IMR-90 (cell line): Measurements from ENCODE around the gene CLRN1.

Source experiments
- CEBPB ChIP-seq: IDR thresholded peaks from 2 replicates; pipeline ENCODE4 v1.6.1; 2012; ENCODE audit warnings: low read depth, low read length, improper control_type of control experiment
- CHD1 ChIP-seq: IDR thresholded peaks from 2 replicates; pipeline ENCODE4 v1.6.1; 2012; ENCODE audit warnings: low read depth, low read length, improper control_type of control experiment
- FOS ChIP-seq: fragments of 150-350 bp; IDR thresholded peaks from 2 replicates; pipeline ENCODE4 v1.6.1; 2016; ENCODE audit warnings: low read depth, low read length
- MAFK ChIP-seq: IDR thresholded peaks from 2 replicates; pipeline ENCODE4 v1.6.1; 2012; ENCODE audit warnings: low read depth, low read length, improper control_type of control experiment
- MAZ ChIP-seq: IDR thresholded peaks from 2 replicates; pipeline ENCODE4 v1.6.1; 2012; ENCODE audit warnings: low read depth, mild to moderate bottlenecking, low read length, improper control_type of control experiment, moderate library complexity, borderline replicate concordance
- MXI1 ChIP-seq: IDR thresholded peaks from 2 replicates; pipeline ENCODE4 v1.6.1; 2012; ENCODE audit warnings: low read depth, mild to moderate bottlenecking, low read length, moderate library complexity, borderline replicate concordance
- POLR2A ChIP-seq: IDR thresholded peaks from 2 replicates; pipeline ENCODE4 v1.6.1; 2012; ENCODE audit warnings: mild to moderate bottlenecking, low read depth, low read length
- RAD21 ChIP-seq: IDR thresholded peaks from 2 replicates; pipeline ENCODE4 v1.6.1; 2012; ENCODE audit warnings: low read length, improper control_type of control experiment
- RCOR1 ChIP-seq: IDR thresholded peaks from 2 replicates; pipeline ENCODE4 v1.6.1; 2012; ENCODE audit warnings: mild to moderate bottlenecking, low read length, improper control_type of control experiment; ENCODE audit not compliant: insufficient replicate concordance
- RFX5 ChIP-seq: IDR thresholded peaks from 2 replicates; pipeline ENCODE4 v1.8.0; 2012; ENCODE audit warnings: low read depth, mild to moderate bottlenecking, low read length, moderate library complexity
- SMC3 ChIP-seq: fragments of 150-350 bp; IDR thresholded peaks from 2 replicates; pipeline ENCODE4 v1.6.1; 2016; ENCODE audit warnings: low read depth, mild to moderate bottlenecking, antibody characterized with exemption, low read length, moderate library complexity
- USF2 ChIP-seq: fragments of 150-350 bp; IDR thresholded peaks from 2 replicates; pipeline ENCODE4 v1.6.1; 2017; ENCODE audit warnings: mild to moderate bottlenecking, antibody characterized with exemption, low read length, low read depth
- TF ChIP-seq, protein P1 (sequence below): conservative IDR thresholded peaks from 2 replicates; pipeline ENCODE4 v1.5.1; 2012; ENCODE audit warnings: mild to moderate bottlenecking, low read depth, low read length, improper control_type of control experiment
- TF ChIP-seq, protein P2 (sequence below): fragments of 150-350 bp; IDR thresholded peaks from 2 replicates; pipeline ENCODE4 v1.6.1; 2016; ENCODE audit warnings: low read depth, mild to moderate bottlenecking, low read length, moderate library complexity, borderline replicate concordance

DNA sequence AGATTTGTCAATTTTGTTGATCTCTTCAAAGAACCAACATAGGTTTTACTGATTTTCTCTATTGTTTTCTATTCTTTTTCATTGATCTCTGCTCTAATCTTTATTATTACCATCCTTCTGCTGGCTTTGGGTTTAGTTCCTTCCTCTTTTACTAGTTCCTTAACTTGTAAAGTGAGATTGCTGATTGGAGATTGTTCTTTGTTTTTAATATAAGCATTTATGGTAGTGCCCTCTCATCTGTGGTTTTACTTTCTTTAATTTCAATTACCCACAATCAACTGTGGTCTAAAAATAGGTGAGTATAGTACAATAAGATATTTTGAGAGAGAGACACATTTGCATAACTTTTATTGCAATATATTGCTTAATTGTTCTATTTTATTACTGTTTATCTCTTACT lies 13.2 kb upstream of the CLRN1 start:
- TF ChIP-seq MAFK (no peak), RFX5 (no peak), FOS (no peak), MAZ (no peak), POLR2A (no peak), RAD21 (no peak), SMC3 (no peak), CHD1 (no peak), USF2 (no peak), CEBPB (no peak), RCOR1 (no peak), MXI1 (no peak)
- TF ChIP-seq, protein P1, sequence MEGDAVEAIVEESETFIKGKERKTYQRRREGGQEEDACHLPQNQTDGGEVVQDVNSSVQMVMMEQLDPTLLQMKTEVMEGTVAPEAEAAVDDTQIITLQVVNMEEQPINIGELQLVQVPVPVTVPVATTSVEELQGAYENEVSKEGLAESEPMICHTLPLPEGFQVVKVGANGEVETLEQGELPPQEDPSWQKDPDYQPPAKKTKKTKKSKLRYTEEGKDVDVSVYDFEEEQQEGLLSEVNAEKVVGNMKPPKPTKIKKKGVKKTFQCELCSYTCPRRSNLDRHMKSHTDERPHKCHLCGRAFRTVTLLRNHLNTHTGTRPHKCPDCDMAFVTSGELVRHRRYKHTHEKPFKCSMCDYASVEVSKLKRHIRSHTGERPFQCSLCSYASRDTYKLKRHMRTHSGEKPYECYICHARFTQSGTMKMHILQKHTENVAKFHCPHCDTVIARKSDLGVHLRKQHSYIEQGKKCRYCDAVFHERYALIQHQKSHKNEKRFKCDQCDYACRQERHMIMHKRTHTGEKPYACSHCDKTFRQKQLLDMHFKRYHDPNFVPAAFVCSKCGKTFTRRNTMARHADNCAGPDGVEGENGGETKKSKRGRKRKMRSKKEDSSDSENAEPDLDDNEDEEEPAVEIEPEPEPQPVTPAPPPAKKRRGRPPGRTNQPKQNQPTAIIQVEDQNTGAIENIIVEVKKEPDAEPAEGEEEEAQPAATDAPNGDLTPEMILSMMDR: no peak
- TF ChIP-seq, protein P2, sequence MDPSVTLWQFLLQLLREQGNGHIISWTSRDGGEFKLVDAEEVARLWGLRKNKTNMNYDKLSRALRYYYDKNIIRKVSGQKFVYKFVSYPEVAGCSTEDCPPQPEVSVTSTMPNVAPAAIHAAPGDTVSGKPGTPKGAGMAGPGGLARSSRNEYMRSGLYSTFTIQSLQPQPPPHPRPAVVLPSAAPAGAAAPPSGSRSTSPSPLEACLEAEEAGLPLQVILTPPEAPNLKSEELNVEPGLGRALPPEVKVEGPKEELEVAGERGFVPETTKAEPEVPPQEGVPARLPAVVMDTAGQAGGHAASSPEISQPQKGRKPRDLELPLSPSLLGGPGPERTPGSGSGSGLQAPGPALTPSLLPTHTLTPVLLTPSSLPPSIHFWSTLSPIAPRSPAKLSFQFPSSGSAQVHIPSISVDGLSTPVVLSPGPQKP: no peak
